GM21723 (cell line): ENCODE data around the gene DCANP1.
A peak's percentile ranks its signal among the peaks of the same experiment; 100 is the strongest.

Experiments used
- ATAC-seq: cut with Tn5 transposase; IDR thresholded peaks from one replicate; pipeline ENCODE4 v1.9.1; 2021; ENCODE audit warnings: mild to moderate bottlenecking, moderate library complexity; ENCODE audit not compliant: unreplicated experiment

DCANP1 gene

GRCh38 chr5:135457424-135458071 lies 10.4 kb upstream of the DCANP1 start:
- ATAC-seq = peak; percentile 50

GRCh38 chr5:135456238-135457099 lies 9.3 kb upstream of the DCANP1 start:
- ATAC-seq = peak; percentile 86

DNA sequence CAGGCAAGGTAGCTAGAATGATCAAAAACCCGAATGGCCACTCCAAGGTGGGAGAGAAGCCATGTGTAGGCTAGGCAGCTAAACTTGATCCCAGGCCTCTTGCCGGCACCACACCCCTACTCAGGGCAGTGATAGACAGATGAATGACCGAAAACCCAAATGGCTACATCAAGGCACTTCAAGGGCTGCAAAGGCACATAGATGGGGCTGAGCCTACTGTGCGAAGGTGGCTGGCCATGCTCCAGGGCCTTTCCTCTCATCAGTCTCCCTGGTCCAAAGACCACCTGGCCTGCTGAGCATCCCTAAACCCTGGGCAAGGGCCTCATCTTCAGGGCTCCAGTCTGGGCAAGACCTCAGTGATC lies 8.7 kb upstream of the DCANP1 start:
- no peak for ATAC-seq

- ATAC-seq = no peak
Measured at GRCh38 chr5:135454946-135455345, 7.8 kb upstream of the DCANP1 start.

- ATAC-seq = no peak
Measured at GRCh38 chr5:135453613-135454012, 6.5 kb upstream of the DCANP1 start.

- no peak for ATAC-seq
Measured at GRCh38 chr5:135452321-135453030, 5.3 kb upstream of the DCANP1 start, which contains the start of gene TIFAB. Gene TIFAB (minus strand): TSS chr5:135452351. CDS start chr5:135449939, 2,412 bp downstream.

DNA sequence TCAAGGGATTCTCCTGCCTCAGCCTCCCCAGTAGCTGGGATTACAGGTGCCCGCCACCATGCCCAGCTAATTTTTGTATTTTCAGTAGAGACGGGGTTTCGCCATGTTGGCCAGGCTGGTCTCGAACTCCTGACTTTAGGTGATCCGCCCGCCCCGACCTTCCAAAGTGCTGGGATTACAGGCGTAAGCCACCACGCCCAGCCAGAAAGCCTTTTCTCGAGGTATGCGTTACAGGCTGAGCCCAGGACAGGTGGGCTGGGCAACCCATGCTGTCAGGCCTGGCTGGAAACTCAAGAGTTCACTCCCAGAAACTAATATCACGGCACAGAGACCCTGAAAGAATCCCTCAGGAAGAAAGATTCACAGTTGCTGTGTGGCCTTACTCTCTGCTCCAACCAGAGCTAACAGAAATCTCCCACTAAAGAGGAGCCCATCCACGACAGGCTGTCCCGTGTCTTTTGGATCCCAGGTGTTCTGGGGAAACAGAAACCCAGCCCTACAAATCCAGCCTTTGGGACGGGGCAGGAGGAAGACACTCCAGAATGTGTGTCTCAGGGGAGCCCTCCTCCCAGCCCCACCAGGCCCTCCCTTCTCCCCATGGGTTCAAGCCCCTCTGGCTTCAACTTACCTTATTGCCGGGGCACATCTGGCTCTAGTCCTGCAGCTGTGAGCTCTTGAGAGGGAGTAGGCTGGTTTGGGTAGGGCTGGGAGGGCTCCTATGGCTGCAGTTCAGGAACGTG lies 4.6 kb upstream of the DCANP1 start:
- no peak for ATAC-seq

DNA sequence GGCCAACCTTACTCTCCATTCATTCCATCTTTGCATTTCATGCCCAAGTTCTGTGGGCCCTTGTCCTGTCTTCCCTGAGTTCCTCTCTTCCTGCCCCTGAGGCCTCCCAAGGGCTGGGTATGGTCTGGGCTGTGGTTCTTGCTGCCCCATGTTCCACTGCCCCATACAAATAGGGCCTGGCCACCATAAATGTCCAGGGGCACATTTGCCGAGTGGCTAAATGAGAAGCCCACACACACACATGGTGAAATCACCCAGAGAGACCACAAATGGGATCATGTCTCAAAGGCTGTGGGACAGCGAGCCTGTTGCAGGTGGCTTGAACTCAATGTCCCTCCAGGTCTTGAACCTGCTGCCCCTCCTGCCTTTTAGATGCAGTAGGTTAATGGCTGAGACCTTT lies 3.8 kb upstream of the DCANP1 start:
- ATAC-seq = no peak

DNA sequence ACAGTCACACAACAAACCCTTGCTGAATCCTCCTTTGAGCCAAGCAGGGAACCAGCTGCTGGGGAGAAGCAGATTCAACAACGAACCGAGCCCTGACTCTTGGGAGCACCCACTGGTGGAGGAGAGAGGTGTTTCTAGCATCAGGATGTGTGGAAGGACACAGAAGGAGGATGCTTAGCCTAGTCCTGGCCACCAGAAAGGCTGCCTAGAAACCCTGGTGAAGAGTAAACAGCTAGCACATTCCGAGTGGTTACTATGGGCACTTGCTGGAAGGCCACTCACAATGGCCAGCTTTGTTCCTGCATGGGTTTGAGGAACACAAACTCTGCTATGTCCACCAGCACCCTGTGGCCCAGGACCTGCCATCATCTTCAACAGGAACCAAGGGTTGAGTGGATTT lies 3.2 kb upstream of the DCANP1 start:
- ATAC-seq = no peak

DNA sequence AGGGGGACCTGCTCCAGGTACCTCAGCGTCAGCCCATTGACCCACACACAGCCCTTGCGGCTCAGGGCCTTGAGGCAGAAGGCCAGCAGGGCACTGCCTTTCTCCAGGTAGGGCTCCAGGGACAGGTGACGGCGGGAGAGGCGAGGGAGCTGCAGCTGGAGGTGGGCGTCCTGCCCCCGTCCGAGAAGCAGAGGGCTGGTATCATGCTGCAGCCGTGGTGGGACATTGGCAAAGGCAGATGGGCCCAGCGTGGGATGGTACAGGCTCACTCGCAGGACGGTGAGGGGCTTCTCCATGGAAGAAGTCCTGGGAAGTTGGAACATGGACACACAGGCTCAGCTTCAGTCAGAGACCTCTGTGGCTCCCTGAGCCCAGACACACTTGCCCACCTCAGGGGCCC lies 2.5 kb upstream of the DCANP1 start:
- ATAC-seq = no peak

- ATAC-seq = no peak
Measured at GRCh38 chr5:135448791-135449507, 1.8 kb upstream of the DCANP1 start.

GRCh38 chr5:135448071-135448739 lies 1.1 kb upstream of the DCANP1 start:
- ATAC-seq = no peak

DNA sequence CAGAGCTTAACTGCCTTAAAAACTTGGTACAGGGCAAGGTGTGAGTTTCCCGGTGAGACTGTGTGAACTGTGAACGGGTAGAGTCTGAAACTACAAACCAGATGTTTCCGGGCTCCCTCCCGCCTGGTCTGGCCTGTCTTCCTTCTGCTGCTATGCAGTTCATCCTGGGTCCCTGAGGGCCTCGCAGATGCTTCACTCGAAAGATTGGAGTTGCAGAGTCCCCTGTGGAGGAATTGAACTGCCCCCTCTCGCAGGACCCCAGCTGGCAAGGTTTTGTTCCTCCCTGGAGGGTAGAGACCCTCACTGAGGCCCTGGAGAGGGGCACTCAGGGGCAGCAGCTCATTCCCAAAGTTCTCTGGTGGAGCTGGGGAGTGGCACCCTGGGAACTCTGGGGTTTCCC lies 533 bp downstream of the DCANP1 start:
- no peak for ATAC-seq

- ATAC-seq = no peak
Measured at GRCh38 chr5:135446206-135446605, 942 bp downstream of the DCANP1 start.

DNA sequence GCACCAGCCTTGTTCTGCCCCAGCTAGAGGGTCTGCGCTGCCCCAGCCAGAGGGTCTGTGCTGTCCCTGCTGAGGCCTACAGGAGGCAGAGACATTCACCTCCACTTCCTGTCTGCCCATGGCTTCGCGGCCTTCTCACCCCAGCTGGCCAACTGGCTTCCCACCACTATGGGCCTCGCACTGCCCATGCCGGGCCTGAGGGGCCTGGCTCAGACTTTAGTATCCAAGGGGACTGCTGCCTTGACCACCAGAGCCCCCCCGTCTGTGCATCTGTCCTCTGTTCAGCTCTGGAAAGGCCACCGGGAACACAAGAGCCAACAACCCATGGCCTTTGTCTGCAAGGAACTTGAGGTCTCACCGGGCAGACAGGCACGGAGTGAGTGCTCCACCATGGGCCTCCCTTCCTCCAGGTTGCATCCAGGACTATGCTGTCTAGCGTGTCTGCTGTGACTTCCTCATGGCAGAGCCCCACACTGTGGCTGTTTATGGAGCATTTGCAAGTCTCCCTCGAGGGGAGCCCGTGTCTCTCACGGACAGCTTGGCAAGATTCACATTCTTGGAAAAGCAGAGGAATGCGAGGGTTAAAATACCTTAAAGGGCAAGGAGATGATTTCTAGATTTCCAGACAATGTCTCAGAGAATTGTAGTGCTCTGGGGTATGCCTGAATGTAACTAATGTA lies 1.7 kb downstream of the DCANP1 start:
- no peak for ATAC-seq

- ATAC-seq = no peak
Measured at GRCh38 chr5:135444881-135445280, 2.3 kb downstream of the DCANP1 start.

DNA sequence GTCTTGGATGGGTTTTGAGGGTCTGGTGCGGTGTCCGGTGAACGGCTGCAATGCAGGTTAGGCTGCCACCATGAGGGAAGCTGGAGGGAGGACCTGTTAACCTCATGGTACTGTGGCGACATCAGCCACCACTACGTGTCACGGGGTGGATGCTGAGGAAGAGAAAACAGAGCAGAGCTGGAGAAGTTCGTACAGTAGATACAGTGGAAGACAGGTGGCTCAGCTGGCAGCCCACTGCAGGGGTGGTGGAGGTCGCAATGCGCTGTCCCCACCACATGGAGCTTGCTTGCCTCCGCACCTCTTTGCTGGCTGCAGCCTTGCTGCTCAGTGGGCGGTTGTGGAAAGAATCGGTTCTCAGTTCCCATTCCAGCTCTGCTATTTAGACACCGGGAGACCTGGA lies 2.8 kb downstream of the DCANP1 start:
- ATAC-seq = no peak

DNA sequence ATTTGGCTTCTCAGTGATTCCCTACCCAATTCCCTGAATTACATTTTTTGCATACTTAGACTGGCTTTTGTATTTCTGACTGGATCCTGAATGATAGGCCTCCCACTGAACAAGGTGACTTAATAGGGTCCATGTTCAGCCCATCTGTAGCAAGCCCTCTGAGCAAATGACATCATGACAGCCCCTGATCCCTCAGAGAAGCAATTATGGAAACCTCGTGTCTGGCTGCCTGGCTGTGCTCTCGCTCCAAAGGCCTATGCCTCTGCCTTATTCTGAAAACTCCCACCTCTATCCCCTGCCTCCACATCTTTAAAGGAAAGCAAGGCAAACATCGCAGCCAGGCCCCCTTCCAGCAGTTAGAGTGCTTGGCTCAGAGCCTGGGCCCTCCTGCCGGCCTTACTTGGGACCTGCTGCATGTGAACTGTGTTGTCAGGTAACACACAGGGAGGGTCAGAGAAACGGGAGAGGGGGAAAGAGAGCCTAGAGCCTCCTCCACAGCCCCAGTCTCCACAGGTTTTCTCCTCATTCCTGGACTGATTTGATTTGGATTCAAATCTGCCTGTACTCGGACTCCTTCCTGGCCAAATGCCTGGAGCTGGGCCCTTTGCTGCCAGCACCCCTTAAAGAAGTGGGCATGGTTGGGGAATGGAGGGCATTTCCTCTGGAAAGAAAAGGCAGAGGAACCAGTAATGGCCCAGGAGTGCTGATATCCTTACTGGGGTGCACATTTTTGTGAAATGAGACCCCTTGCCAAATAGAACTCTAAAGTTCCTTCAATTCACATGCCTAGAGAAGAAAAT lies 3.8 kb downstream of the DCANP1 start:
- no peak for ATAC-seq
